Middle frontal gyrus (tissue), 1 donor: ENCODE results near the gene HCRTR1.

Source experiments
- DNase-seq: peaks from one replicate; pipeline ENCODE4 v3.0.0-alpha.2; 2015; ENCODE audit warnings: low spot score; ENCODE audit errors: extremely low spot score

HCRTR1 gene

GRCh38 chr1:31617218-31617915 is at the start of gene HCRTR1:
Gene HCRTR1, plus strand, starts transcription at chr1:31617689. Its CDS starts 1,504 bp downstream, at chr1:31619193.
- no peak for DNase-seq

- DNase-seq = no peak
These were observed 49.4 kb upstream of the HCRTR1 start for GRCh38 chr1:31567956-31568570.

- no peak for DNase-seq
These were observed 48.4 kb upstream of the HCRTR1 start for GRCh38 chr1:31568895-31569595.

GRCh38 chr1:31569596-31570173 is 47.8 kb upstream of the HCRTR1 start:
- no peak for DNase-seq

GRCh38 chr1:31570228-31570627 is 47.3 kb upstream of the HCRTR1 start:
- DNase-seq = no peak

GRCh38 chr1:31570906-31571305 is 46.6 kb upstream of the HCRTR1 start:
- DNase-seq = no peak

GRCh38 chr1:31571340-31572295 is 45.9 kb upstream of the HCRTR1 start:
- DNase-seq = no peak

GRCh38 chr1:31572323-31573104 is 45.0 kb upstream of the HCRTR1 start:
- DNase-seq = no peak

GRCh38 chr1:31573261-31573660 is 44.2 kb upstream of the HCRTR1 start:
- DNase-seq = no peak

- no peak for DNase-seq
These were observed 42.6 kb upstream of the HCRTR1 start for GRCh38 chr1:31574749-31575368.

- no peak for DNase-seq
These were observed 41.9 kb upstream of the HCRTR1 start for GRCh38 chr1:31575369-31576140.

GRCh38 chr1:31576201-31576669 is 41.3 kb upstream of the HCRTR1 start, which contains the start of gene TINAGL1:
Gene TINAGL1, plus strand, starts transcription at chr1:31576515. Its CDS starts 634 bp downstream, at chr1:31577149.
- no peak for DNase-seq

GRCh38 chr1:31576743-31577455 is 40.6 kb upstream of the HCRTR1 start:
- no peak for DNase-seq

- no peak for DNase-seq
These were observed 39.8 kb upstream of the HCRTR1 start for GRCh38 chr1:31577515-31578192.

- DNase-seq = no peak
These were observed 38.1 kb upstream of the HCRTR1 start for GRCh38 chr1:31579374-31579773.

GRCh38 chr1:31580513-31580870 is 37.0 kb upstream of the HCRTR1 start:
- DNase-seq = no peak

GRCh38 chr1:31580891-31581603 is 36.4 kb upstream of the HCRTR1 start:
- DNase-seq = no peak
